GM23338 (cell line): ENCODE data around the gene ANKRD61. TPM values are rescaled to one million over a fixed set of nuclear protein-coding genes. Genes with fewer than 3 reads are reported as not detected.
"Not testable (repeated sequence)": the region's sequence is repeated elsewhere in the genome, so short reads cannot be mapped to it uniquely, and the experiment has no call there.

Experiments used
- ATAC-seq: fragments of 200-7000 bp; cut with Tn5 transposase; 3 replicates; pipeline ENCODE4 v1.9.1; 2020
- DNase-seq: peaks from one replicate; pipeline ENCODE4 v3.0.0-alpha.2; 2015; ENCODE audit warnings: low spot score
- H2AFZ ChIP-seq: fragments of 200-600 bp; sonication (generic); 2 replicates; pipeline ENCODE4 v1.8.0; 2016; ENCODE audit warnings: antibody characterized with exemption, mild to moderate bottlenecking, moderate library complexity
- H3F3A ChIP-seq: fragments of 200-600 bp; sonication (generic); replicated peaks from 2 replicates; pipeline ENCODE4 v1.8.0; 2017; ENCODE audit warnings: antibody characterized with exemption, mixed run types, low read depth
- H3K27ac ChIP-seq: fragments of 200-600 bp; sonication (generic); 2 replicates; pipeline ENCODE4 v1.6.1; 2016; ENCODE audit warnings: low read depth
- H3K27me3 ChIP-seq: fragments of 200-600 bp; sonication (generic); 2 replicates; pipeline ENCODE4 v1.8.0; 2016; ENCODE audit warnings: mild to moderate bottlenecking, mixed run types, moderate library complexity; ENCODE audit not compliant: insufficient read depth
- H3K36me3 ChIP-seq: fragments of 200-600 bp; sonication (generic); 2 replicates; pipeline ENCODE4 v1.8.0; 2016; ENCODE audit warnings: mild to moderate bottlenecking; ENCODE audit not compliant: insufficient read depth
- H3K4me1 ChIP-seq: fragments of 200-600 bp; sonication (generic); 2 replicates; pipeline ENCODE4 v1.8.0; 2016; ENCODE audit warnings: mild to moderate bottlenecking, moderate library complexity; ENCODE audit not compliant: insufficient read depth
- H3K4me2 ChIP-seq: fragments of 200-600 bp; sonication (generic); 2 replicates; pipeline ENCODE4 v1.7.1; 2017; ENCODE audit warnings: mixed run types
- H3K4me3 ChIP-seq: fragments of 200-600 bp; sonication (generic); 2 replicates; pipeline ENCODE4 v1.6.1; 2016; ENCODE audit warnings: mixed run types
- H3K79me2 ChIP-seq: fragments of 200-600 bp; sonication (generic); replicated peaks from 2 replicates; pipeline ENCODE4 v1.8.0; 2017; ENCODE audit warnings: mild to moderate bottlenecking; ENCODE audit not compliant: insufficient read depth
- H3K9me2 ChIP-seq: fragments of 200-600 bp; sonication (generic); 2 replicates; pipeline ENCODE4 v1.8.0; 2017; ENCODE audit not compliant: insufficient read depth
- H4K20me1 ChIP-seq: fragments of 200-600 bp; sonication (generic); replicated peaks from 2 replicates; pipeline ENCODE4 v1.8.0; 2017; ENCODE audit warnings: mild to moderate bottlenecking; ENCODE audit not compliant: insufficient read depth
- H3K27ac Mint-ChIP-seq: 2 replicates; pipeline ENCODE4 v1.8.0; 2020; ENCODE audit warnings: inconsistent platforms, mild to moderate bottlenecking, moderate library complexity, mixed read lengths
- H3K27me3 Mint-ChIP-seq: 3 replicates; pipeline ENCODE4 v1.8.0; 2022; ENCODE audit warnings: low read depth, mild to moderate bottlenecking, moderate library complexity, mixed read lengths, inconsistent platforms; ENCODE audit not compliant: insufficient read depth, poor library complexity
- H3K36me3 Mint-ChIP-seq: 3 replicates; pipeline ENCODE4 v1.8.0; 2021; ENCODE audit warnings: low read depth, mild to moderate bottlenecking, inconsistent platforms, moderate library complexity, mixed read lengths
- H3K4me1 Mint-ChIP-seq: 3 replicates; pipeline ENCODE4 v1.8.0; 2020; ENCODE audit warnings: mild to moderate bottlenecking, inconsistent platforms, mixed read lengths
- H3K4me3 Mint-ChIP-seq: 3 replicates; pipeline ENCODE4 v1.8.0; 2021; ENCODE audit warnings: moderate library complexity, mild to moderate bottlenecking, inconsistent platforms, mixed read lengths
- H3K9me3 Mint-ChIP-seq: 3 replicates; pipeline ENCODE4 v1.8.0; 2020; ENCODE audit warnings: moderate library complexity, mild to moderate bottlenecking, inconsistent platforms, mixed read lengths
- CREB1 ChIP-seq: fragments of 250-450 bp; sonication (Bioruptor Pico); IDR thresholded peaks from 2 replicates; pipeline ENCODE4 v1.5.0; 2020; ENCODE audit warnings: low read depth, mild to moderate bottlenecking, moderate library complexity
- POLR2AphosphoS5 ChIP-seq: IDR thresholded peaks from 2 replicates; pipeline ENCODE4 v1.6.1; 2016; ENCODE audit warnings: antibody characterized with exemption, low read depth
- polyA plus RNA-seq: library from polyadenylated mRNA; unstranded; fragments of >200 nt; fragmentation: Nextera tagmentation; extraction: Ambion mirVana; gene quantifications from 2 replicates; pipeline ENCODE4 v1.2.1, GENCODE V29; 2016
- total RNA-seq: library from RNA; depleted of rRNA; stranded (reverse); fragments of >200 nt; shearing (Covaris generic); gene quantifications from 2 replicates; pipeline ENCODE4 v1.2.3, GENCODE V29; 2014
- TF ChIP-seq, protein P1 (sequence below), 2 experiments: fragments of 200-600 bp in 1 of 2; sonication (generic) in 1 of 2; conservative IDR thresholded peaks; 2 replicates each; pipeline versions ENCODE4 v1.5.1 to v1.6.1; 2016 to 2017; ENCODE audit warnings: antibody characterized with exemption in 2 of 2, low read depth in 2 of 2, mild to moderate bottlenecking in 2 of 2, moderate library complexity in 1 of 2
- TF ChIP-seq, protein P2 (sequence below): fragments of 250-450 bp; sonication (Bioruptor Pico); IDR thresholded peaks from 2 replicates; pipeline ENCODE4 v1.5.0; 2020; ENCODE audit warnings: mild to moderate bottlenecking, moderate library complexity
- TF ChIP-seq, protein P3 (sequence below): IDR thresholded peaks from 2 replicates; pipeline ENCODE4 v1.6.1; 2016; ENCODE audit warnings: antibody characterized with exemption

ANKRD61 gene
- total and polyA plus RNA-seq, 2 experiments from 2014 or later = 0.42 to 1.2 TPM

DNA sequence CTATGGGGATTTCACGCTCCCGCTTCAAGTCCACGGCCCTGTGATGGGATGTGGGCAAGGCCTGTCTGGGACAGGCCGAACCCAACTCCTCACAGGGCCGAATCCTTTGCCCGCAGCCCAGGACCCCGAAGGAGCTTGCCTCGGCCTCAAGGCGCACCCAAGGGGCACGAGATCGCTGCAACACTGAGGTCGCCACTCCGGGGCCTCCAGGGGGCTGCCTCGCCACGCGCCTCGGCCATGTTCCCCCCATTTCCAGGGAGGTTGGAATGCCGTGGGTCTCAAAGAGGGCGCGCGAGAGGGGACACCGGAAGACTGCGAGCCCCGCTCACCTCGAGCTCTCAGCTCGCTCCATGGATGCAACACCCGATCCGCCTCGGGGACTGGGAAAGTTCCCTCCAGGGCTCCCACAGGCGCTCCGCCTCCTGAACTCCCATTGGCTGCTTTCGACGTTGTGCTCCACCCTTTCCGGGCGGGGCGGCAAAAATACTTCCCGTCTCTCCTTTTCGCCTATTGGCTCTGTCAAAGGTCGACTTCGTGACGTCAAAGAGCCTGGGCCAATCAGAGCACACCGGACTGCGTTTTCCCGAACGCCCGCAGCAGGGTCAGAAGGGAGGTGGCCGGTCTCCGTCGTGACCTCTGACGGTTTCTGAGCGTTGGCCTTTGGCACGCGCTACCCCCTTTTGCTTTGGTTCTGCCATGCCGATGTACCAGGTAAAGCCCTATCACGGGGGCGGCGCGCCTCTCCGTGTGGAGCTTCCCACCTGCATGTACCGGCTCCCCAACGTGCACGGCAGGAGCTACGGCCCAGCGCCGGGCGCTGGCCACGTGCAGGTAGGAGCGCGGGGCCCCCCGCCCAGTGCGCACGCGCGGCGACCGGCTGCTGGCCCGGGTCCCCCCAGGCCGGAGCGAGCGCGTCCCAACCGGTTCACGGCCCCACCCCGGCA lies 22.2 kb upstream of the ANKRD61 start, which contains the start of the genes AIMP2 and PMS2:
AIMP2 (plus strand) TSS at position 605 of the 944 bp plus-strand sequence; CDS start at position 697, 92 bp downstream.
PMS2 (minus strand) TSS at position 382 of the 944 bp plus-strand sequence; CDS start at position 352, 30 bp downstream.
- H3K4me3 ChIP-seq = peak within 1 kb of the TSS; percentile 84
- H3K27me3 Mint-ChIP-seq = no peaks in the 10 kb centered on the region
- peak within 1 kb of the TSS; percentile 95 for H3K27ac ChIP-seq
- H3K9me3 Mint-ChIP-seq = no peaks in the 10 kb centered on the region
- H3K79me2 ChIP-seq = peaks cover 59% of the 10 kb centered on the region
- peak; percentile 99 for DNase-seq
- H3K36me3 Mint-ChIP-seq = peaks cover 41% of the 10 kb centered on the region
- peak within 1 kb of the TSS; percentile 87 for H3K4me3 Mint-ChIP-seq
- H3K36me3 ChIP-seq = no peaks in the 10 kb centered on the region
- TF ChIP-seq POLR2AphosphoS5 (peak; percentile 98), CREB1 (CRISPR knock-in tag) (peak; percentile 90)
- TF ChIP-seq, protein P1, sequence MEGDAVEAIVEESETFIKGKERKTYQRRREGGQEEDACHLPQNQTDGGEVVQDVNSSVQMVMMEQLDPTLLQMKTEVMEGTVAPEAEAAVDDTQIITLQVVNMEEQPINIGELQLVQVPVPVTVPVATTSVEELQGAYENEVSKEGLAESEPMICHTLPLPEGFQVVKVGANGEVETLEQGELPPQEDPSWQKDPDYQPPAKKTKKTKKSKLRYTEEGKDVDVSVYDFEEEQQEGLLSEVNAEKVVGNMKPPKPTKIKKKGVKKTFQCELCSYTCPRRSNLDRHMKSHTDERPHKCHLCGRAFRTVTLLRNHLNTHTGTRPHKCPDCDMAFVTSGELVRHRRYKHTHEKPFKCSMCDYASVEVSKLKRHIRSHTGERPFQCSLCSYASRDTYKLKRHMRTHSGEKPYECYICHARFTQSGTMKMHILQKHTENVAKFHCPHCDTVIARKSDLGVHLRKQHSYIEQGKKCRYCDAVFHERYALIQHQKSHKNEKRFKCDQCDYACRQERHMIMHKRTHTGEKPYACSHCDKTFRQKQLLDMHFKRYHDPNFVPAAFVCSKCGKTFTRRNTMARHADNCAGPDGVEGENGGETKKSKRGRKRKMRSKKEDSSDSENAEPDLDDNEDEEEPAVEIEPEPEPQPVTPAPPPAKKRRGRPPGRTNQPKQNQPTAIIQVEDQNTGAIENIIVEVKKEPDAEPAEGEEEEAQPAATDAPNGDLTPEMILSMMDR (conservative IDR thresholded peaks at IDR 0.05; ENCODE audit: low read depth in 2 of 2) = 0 out of 4 replicates have a peak, but pooled peaks of 1 of the 2 experiments have one; percentile 3
- TF ChIP-seq, protein P2, sequence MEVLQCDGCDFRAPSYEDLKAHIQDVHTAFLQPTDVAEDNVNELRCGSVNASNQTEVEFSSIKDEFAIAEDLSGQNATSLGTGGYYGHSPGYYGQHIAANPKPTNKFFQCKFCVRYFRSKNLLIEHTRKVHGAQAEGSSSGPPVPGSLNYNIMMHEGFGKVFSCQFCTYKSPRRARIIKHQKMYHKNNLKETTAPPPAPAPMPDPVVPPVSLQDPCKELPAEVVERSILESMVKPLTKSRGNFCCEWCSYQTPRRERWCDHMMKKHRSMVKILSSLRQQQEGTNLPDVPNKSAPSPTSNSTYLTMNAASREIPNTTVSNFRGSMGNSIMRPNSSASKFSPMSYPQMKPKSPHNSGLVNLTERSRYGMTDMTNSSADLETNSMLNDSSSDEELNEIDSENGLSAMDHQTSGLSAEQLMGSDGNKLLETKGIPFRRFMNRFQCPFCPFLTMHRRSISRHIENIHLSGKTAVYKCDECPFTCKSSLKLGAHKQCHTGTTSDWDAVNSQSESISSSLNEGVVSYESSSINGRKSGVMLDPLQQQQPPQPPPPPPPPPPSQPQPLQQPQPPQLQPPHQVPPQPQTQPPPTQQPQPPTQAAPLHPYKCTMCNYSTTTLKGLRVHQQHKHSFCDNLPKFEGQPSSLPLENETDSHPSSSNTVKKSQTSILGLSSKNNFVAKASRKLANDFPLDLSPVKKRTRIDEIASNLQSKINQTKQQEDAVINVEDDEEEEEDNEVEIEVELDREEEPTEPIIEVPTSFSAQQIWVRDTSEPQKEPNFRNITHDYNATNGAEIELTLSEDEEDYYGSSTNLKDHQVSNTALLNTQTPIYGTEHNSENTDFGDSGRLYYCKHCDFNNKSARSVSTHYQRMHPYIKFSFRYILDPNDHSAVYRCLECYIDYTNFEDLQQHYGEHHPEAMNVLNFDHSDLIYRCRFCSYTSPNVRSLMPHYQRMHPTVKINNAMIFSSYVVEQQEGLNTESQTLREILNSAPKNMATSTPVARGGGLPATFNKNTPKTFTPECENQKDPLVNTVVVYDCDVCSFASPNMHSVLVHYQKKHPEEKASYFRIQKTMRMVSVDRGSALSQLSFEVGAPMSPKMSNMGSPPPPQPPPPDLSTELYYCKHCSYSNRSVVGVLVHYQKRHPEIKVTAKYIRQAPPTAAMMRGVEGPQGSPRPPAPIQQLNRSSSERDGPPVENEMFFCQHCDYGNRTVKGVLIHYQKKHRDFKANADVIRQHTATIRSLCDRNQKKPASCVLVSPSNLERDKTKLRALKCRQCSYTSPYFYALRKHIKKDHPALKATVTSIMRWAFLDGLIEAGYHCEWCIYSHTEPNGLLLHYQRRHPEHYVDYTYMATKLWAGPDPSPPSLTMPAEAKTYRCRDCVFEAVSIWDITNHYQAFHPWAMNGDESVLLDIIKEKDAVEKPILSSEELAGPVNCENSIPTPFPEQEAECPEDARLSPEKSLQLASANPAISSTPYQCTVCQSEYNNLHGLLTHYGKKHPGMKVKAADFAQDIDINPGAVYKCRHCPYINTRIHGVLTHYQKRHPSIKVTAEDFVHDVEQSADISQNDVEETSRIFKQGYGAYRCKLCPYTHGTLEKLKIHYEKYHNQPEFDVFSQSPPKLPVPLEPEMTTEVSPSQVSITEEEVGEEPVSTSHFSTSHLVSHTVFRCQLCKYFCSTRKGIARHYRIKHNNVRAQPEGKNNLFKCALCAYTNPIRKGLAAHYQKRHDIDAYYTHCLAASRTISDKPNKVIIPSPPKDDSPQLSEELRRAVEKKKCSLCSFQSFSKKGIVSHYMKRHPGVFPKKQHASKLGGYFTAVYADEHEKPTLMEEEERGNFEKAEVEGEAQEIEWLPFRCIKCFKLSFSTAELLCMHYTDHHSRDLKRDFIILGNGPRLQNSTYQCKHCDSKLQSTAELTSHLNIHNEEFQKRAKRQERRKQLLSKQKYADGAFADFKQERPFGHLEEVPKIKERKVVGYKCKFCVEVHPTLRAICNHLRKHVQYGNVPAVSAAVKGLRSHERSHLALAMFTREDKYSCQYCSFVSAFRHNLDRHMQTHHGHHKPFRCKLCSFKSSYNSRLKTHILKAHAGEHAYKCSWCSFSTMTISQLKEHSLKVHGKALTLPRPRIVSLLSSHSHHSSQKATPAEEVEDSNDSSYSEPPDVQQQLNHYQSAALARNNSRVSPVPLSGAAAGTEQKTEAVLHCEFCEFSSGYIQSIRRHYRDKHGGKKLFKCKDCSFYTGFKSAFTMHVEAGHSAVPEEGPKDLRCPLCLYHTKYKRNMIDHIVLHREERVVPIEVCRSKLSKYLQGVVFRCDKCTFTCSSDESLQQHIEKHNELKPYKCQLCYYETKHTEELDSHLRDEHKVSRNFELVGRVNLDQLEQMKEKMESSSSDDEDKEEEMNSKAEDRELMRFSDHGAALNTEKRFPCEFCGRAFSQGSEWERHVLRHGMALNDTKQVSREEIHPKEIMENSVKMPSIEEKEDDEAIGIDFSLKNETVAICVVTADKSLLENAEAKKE (CRISPR knock-in tag) = no peak
- TF ChIP-seq, protein P3, sequence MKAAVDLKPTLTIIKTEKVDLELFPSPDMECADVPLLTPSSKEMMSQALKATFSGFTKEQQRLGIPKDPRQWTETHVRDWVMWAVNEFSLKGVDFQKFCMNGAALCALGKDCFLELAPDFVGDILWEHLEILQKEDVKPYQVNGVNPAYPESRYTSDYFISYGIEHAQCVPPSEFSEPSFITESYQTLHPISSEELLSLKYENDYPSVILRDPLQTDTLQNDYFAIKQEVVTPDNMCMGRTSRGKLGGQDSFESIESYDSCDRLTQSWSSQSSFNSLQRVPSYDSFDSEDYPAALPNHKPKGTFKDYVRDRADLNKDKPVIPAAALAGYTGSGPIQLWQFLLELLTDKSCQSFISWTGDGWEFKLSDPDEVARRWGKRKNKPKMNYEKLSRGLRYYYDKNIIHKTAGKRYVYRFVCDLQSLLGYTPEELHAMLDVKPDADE = peak; percentile 51
- ATAC-seq = peak; percentile 94
- no peaks in the 10 kb centered on the region for H3K9me2 ChIP-seq
- H3K4me2 ChIP-seq = peak within 1 kb of the TSS; percentile 88
- no peak within 1 kb of the TSS for H2AFZ ChIP-seq
- H4K20me1 ChIP-seq = peaks cover 16% of the 10 kb centered on the region
- peaks cover 11% of the 10 kb centered on the region; the same call in 1 of the 2 replicates for H3K4me1 ChIP-seq
- no peaks in the 10 kb centered on the region for H3K27me3 ChIP-seq
- H3K27ac Mint-ChIP-seq = peak within 1 kb of the TSS; percentile 97
- no peaks in the 10 kb centered on the region for H3F3A ChIP-seq
- H3K4me1 Mint-ChIP-seq = peaks cover 18% of the 10 kb centered on the region

DNA sequence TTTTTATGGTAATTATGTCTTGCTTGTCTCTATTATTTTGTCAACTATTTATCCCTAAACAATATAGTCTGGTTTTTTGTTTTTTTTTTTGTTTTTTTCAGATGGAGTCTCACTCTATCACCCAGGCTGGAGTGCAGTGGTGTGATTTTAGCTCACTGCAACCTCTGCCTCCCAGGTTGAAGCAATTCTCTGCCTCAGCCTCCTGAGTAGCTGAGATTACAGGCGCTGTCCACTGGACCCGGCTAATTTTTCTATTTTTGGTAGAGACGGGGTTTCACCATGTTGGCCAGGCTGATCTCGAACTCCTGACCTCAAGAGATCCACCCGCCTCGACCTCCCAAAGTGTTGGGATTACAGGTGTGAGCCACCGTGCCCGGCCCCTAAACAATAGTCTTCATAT lies 20.8 kb upstream of the ANKRD61 start:
- peaks cover 71% of the 10 kb centered on the region for H3K79me2 ChIP-seq
- H2AFZ ChIP-seq, H3K27me3 ChIP-seq, DNase-seq, H3K27me3 Mint-ChIP-seq, H3K9me2 ChIP-seq, H3K9me3 Mint-ChIP-seq, ATAC-seq, H3K36me3 ChIP-seq, H3F3A ChIP-seq, H3K27ac ChIP-seq: not testable (repeated sequence)
- Mint-ChIP-seq H3K4me3 (peak overlapping the region; percentile 87), H3K27ac (peak overlapping the region; percentile 95), H3K36me3 (peaks cover 50% of the 10 kb centered on the region), H3K4me1 (peaks cover 18% of the 10 kb centered on the region)
- peaks cover 25% of the 10 kb centered on the region for H4K20me1 ChIP-seq
- H3K4me3 ChIP-seq = peak overlapping the region; percentile 84
- H3K4me1 ChIP-seq = peaks cover 11% of the 10 kb centered on the region; the same call in 1 of the 2 replicates
- peak overlapping the region; percentile 77 for H3K4me2 ChIP-seq
